Measurements from ENCODE around the gene ILDR1.
A peak's percentile ranks its signal among the peaks of the same experiment; 100 is the strongest.

Gene ILDR1

DNA sequence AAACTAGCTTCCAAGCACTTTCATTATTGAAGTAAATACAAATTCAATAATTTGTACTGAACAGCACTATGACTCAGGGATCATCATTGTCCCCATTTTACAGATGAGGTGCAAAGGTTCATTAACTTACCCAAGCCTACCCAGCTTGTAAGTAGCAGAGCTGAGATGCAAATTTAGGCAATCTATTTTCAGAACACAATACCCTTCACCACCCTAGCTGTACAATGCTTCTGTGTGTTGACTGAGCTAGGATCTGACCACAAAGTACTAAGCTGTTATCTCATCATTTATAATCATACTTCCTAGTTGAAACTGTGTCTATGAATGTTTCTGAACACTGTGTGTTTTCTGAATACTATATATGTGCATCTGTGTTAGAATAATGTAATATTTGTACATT is 3.2 kb upstream of the ILDR1 start:
- Histone ChIP-seq H3K36me3 (ENCODE audit: control insufficient read depth, insufficient read depth, low read length) (no peaks in the 10 kb centered on the region), H3K4me3 (replicated peaks; ENCODE audit: low read depth, low read length) (peak overlapping the region; percentile 14; the same call in 1 of the 2 replicates), H3K27me3 (replicated peaks; ENCODE audit: control insufficient read depth, insufficient read depth, low read length) (no peaks in the 10 kb centered on the region)
- DNase-seq (ENCODE audit: extremely low read depth, insufficient read length): peak; percentile 70
- TF ChIP-seq, protein P1, sequence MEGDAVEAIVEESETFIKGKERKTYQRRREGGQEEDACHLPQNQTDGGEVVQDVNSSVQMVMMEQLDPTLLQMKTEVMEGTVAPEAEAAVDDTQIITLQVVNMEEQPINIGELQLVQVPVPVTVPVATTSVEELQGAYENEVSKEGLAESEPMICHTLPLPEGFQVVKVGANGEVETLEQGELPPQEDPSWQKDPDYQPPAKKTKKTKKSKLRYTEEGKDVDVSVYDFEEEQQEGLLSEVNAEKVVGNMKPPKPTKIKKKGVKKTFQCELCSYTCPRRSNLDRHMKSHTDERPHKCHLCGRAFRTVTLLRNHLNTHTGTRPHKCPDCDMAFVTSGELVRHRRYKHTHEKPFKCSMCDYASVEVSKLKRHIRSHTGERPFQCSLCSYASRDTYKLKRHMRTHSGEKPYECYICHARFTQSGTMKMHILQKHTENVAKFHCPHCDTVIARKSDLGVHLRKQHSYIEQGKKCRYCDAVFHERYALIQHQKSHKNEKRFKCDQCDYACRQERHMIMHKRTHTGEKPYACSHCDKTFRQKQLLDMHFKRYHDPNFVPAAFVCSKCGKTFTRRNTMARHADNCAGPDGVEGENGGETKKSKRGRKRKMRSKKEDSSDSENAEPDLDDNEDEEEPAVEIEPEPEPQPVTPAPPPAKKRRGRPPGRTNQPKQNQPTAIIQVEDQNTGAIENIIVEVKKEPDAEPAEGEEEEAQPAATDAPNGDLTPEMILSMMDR (IDR thresholded peaks at IDR 0.05; ENCODE audit: insufficient read depth, low read length, poor library complexity, severe bottlenecking): no peak

DNA sequence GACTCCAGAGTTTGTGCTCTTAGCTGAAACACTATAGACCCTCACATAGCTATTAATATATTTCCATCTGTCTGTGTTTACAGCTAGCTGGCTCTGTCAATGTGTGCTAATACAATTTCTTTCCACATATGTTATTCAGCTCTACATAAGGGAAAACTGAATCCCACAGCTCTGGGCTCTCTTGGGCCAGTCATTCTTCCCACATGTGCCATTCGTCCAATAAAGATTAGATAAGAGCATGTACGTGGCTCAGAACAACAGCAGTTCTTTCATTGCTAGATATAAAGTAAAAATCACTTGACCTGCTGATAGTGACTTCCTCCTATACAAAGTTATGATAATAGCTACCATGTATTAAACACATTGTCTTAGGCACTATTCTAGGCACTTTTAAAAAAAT is 2.8 kb upstream of the ILDR1 start:
- Histone ChIP-seq H3K36me3 (ENCODE audit: control insufficient read depth, insufficient read depth, low read length) (no peaks in the 10 kb centered on the region), H3K27me3 (replicated peaks; ENCODE audit: control insufficient read depth, insufficient read depth, low read length) (no peaks in the 10 kb centered on the region), H3K4me3 (replicated peaks; ENCODE audit: low read depth, low read length) (peak overlapping the region; percentile 14; the same call in 1 of the 2 replicates)
- DNase-seq (ENCODE audit: extremely low read depth, insufficient read length): no peak
- TF ChIP-seq, protein P1 (IDR thresholded peaks at IDR 0.05; ENCODE audit: insufficient read depth, low read length, poor library complexity, severe bottlenecking): no peak

DNA sequence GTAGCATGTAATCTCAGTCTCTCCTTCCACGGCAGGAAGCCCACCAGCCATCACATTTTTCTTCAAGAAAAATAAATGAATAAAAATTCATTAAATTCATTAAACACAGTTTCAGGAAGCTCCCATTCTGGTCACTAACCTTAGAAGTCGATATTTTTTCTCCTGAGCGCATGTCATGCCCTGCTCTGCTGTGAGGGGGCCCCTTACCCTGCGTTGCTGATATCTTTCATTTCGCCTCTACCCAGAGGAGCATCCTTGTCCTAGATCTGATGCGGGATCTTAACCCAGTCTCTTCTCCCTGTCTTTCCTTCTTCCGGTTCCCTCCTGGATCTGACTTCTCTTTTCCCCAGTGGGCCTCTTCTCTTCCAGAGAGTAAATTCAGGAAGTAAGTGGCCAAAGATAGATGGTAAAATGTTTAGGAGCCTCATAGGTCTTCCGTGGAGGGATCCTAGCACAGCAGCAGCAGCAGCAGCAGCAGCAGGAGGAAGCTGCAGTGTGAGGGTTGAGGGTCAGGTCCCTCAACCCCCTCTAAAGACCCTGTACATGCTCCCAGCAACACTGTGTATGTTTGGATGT is 1.4 kb upstream of the ILDR1 start:
- Histone ChIP-seq H3K27me3 (replicated peaks; ENCODE audit: control insufficient read depth, insufficient read depth, low read length) (no peaks in the 10 kb centered on the region), H3K4me3 (replicated peaks; ENCODE audit: low read depth, low read length) (no peak overlapping the region), H3K36me3 (ENCODE audit: control insufficient read depth, insufficient read depth, low read length) (no peaks in the 10 kb centered on the region)
- TF ChIP-seq, protein P1 (IDR thresholded peaks at IDR 0.05; ENCODE audit: insufficient read depth, low read length, poor library complexity, severe bottlenecking): no peak
- no peak for DNase-seq (ENCODE audit: extremely low read depth, insufficient read length)

DNA sequence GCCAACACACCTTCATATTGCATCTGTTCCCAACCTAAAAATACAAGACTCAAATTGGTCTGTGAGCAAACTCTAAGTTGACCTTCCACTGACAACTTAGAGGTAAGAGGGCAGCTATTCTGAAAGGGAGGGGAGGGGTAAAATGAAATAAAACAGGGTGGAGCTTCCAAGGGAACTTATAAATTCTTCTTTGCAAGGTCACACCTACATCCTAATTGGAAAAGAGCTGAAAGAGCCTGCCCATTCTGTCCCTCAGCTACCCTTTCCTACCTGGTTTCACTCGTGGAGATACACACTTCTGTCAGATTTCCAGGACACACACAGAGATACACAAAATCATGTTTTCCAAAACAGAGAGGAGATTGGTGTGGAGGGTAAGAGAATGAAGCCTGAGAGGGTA is 1.0 kb downstream of the ILDR1 start:
- no peak for DNase-seq (ENCODE audit: extremely low read depth, insufficient read length)
- no peaks in the 10 kb centered on the region for H3K27me3 ChIP-seq (replicated peaks; ENCODE audit: control insufficient read depth, insufficient read depth, low read length)
- peak overlapping the region; percentile 62 for H3K4me3 ChIP-seq (replicated peaks; ENCODE audit: low read depth, low read length)
- H3K36me3 ChIP-seq (ENCODE audit: control insufficient read depth, insufficient read depth, low read length): no peaks in the 10 kb centered on the region
- TF ChIP-seq, protein P1 (IDR thresholded peaks at IDR 0.05; ENCODE audit: insufficient read depth, low read length, poor library complexity, severe bottlenecking): no peak

DNA sequence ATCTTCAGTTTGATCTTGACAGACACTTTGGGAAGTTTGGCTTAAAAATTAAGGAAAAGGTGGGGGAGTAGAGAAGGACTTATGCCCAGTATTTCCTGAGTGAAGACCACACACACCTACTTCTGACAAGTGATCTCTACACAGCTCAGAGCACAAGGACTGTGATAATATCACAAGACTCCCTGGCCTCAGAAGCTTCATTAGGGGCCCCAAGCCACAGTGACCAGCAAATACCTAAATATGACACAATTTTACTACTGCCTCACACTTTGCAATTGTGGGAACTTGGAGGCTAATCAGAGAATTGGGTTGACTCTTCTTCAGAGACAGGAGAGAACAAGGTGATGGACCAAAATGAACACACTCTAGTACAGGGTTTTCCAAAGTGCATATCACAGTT is 2.6 kb downstream of the ILDR1 start:
- Histone ChIP-seq H3K27me3 (replicated peaks; ENCODE audit: control insufficient read depth, insufficient read depth, low read length) (no peaks in the 10 kb centered on the region), H3K4me3 (replicated peaks; ENCODE audit: low read depth, low read length) (no peak overlapping the region), H3K36me3 (ENCODE audit: control insufficient read depth, insufficient read depth, low read length) (no peaks in the 10 kb centered on the region)
- TF ChIP-seq, protein P1 (IDR thresholded peaks at IDR 0.05; ENCODE audit: insufficient read depth, low read length, poor library complexity, severe bottlenecking): no peak
- DNase-seq (ENCODE audit: extremely low read depth, insufficient read length): no peak

DNA sequence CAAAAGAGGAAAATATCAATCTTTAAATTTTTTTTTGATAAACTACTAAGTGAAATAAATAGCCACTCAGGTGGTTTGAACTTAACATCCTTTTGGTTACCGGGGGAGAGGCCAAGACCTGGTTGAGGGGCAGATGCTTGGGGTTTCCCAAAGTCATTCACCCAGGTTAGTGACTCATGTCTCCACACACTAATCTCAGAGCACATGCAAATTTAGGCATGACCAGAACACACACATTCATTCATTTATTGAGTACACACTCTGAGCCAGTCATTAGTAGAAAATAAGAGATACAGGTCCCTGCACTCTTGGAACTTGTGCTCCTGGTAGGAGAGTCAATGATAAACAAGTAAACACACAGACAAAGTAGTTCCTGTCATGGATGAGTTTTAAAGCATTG is 7.3 kb downstream of the ILDR1 start:
- DNase-seq (ENCODE audit: extremely low read depth, insufficient read length): peak; percentile 66
- Histone ChIP-seq H3K36me3 (ENCODE audit: control insufficient read depth, insufficient read depth, low read length) (no peaks in the 10 kb centered on the region), H3K27me3 (replicated peaks; ENCODE audit: control insufficient read depth, insufficient read depth, low read length) (no peaks in the 10 kb centered on the region), H3K4me3 (replicated peaks; ENCODE audit: low read depth, low read length) (no peak overlapping the region)
- TF ChIP-seq, protein P1 (IDR thresholded peaks at IDR 0.05; ENCODE audit: insufficient read depth, low read length, poor library complexity, severe bottlenecking): no peak
